ENCODE data around the gene PRKCQ. TPM values are rescaled to one million over a fixed set of nuclear protein-coding genes. Genes with fewer than 3 reads are reported as not detected.

The PRKCQ gene
- total RNA-seq, 3 donors from 2014 or later: 1.5 to 2.2 (median 1.6) TPM

DNA sequence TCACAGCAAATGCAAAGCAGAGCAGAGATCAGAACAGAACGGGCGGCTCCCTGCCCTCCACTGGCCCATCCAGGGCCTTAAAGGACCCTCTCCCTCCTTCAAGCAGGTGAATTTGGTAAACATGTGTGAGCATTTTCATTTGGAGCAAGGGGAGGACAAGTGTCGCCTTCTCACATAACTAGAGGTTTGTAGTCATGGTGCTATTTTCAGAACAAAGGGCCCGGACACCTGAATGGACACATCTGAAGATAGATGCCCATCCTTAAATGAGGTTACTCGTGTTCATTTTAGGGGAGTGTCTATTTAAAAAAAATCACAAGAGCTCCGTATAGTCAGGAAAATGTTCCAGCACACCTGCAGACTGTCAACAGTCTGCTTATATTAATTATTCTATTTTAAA is 153.8 kb downstream of the PRKCQ start:
- ATAC-seq: no peak
- DNase-seq: no peak
- TF ChIP-seq, protein P1, sequence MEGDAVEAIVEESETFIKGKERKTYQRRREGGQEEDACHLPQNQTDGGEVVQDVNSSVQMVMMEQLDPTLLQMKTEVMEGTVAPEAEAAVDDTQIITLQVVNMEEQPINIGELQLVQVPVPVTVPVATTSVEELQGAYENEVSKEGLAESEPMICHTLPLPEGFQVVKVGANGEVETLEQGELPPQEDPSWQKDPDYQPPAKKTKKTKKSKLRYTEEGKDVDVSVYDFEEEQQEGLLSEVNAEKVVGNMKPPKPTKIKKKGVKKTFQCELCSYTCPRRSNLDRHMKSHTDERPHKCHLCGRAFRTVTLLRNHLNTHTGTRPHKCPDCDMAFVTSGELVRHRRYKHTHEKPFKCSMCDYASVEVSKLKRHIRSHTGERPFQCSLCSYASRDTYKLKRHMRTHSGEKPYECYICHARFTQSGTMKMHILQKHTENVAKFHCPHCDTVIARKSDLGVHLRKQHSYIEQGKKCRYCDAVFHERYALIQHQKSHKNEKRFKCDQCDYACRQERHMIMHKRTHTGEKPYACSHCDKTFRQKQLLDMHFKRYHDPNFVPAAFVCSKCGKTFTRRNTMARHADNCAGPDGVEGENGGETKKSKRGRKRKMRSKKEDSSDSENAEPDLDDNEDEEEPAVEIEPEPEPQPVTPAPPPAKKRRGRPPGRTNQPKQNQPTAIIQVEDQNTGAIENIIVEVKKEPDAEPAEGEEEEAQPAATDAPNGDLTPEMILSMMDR (IDR thresholded peaks at IDR 0.05): no peak
- H3K4me1 ChIP-seq (ENCODE audit: low read depth): no peaks in the 10 kb centered on the region
- intact Hi-C loops (cut with DNase I, micrococcal nuclease): no loop called here
- no peak overlapping the region for H3K4me3 ChIP-seq
- no peaks in the 10 kb centered on the region for H3K9me3 ChIP-seq
- no peaks in the 10 kb centered on the region for H3K36me3 ChIP-seq (ENCODE audit: low read depth)

DNA sequence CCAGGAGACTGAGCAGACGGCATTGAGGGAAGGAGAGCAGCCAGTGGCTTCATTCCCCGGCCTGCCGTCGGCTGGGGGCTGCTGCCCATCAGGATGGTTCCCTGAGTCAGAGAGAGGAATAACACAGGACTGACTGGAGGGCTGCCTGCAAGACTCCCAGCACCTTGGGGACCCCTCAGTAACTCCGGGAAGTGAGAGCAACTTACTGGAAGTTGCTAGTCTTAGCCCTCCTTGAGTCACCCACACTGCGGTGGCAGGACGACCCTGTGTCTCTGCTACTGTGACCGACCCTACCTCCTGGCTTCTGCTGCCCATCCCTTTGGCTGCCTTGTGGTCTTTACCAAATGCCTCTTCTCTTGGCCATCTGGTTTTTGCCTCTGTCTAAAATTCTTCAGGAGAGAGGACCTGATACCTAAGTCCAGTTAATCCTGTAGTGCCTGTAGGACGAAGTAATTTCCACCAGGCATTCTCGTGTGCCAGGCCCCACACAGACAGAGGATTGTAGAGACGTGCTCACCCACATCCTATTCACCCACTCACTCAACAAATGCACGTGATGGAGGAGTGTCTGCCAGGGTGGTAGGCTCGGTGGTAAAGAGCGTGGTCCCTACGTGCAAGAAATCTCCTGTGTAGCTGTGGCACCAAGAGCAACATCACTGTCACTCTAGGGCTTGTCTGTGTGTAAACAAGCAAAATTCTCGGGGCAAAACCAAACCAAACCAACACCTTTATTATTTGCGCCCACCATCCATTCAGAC is 156.5 kb downstream of the PRKCQ start:
- Histone ChIP-seq H3K4me1 (ENCODE audit: low read depth) (no peaks in the 10 kb centered on the region), H3K4me3 (no peak overlapping the region), H3K9me3 (no peaks in the 10 kb centered on the region), H3K36me3 (ENCODE audit: low read depth) (no peaks in the 10 kb centered on the region)
- ATAC-seq: no peak
- TF ChIP-seq, protein P1 (IDR thresholded peaks at IDR 0.05): no peak
- DNase-seq: no peak
- intact Hi-C loops (cut with DNase I, micrococcal nuclease): no loop called here

DNA sequence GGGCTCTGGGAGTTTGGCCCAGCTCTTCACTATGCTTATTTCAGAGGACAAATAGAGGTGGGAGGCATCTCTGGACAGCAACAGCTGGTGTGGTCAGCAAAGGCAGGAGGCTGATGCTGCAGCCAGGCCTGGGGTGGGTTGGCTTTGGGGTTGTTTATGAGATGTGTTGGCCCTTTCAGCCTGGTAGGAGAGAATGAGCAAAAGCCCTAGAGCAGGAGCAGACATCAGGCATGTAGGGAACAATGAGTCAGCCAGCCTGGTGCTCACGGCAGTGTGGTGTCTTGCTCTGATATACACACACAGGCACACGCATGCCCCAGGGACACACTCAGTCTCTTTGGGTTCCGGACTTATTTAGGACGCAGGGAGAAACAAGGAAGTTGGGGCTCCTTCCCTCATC is 157.1 kb downstream of the PRKCQ start:
- Histone ChIP-seq H3K4me3 (no peak overlapping the region), H3K4me1 (ENCODE audit: low read depth) (no peaks in the 10 kb centered on the region), H3K36me3 (ENCODE audit: low read depth) (no peaks in the 10 kb centered on the region), H3K9me3 (no peaks in the 10 kb centered on the region)
- TF ChIP-seq, protein P1 (IDR thresholded peaks at IDR 0.05): no peak
- no peak for DNase-seq
- intact Hi-C loops (cut with DNase I, micrococcal nuclease): no loop called here
- no peak for ATAC-seq

DNA sequence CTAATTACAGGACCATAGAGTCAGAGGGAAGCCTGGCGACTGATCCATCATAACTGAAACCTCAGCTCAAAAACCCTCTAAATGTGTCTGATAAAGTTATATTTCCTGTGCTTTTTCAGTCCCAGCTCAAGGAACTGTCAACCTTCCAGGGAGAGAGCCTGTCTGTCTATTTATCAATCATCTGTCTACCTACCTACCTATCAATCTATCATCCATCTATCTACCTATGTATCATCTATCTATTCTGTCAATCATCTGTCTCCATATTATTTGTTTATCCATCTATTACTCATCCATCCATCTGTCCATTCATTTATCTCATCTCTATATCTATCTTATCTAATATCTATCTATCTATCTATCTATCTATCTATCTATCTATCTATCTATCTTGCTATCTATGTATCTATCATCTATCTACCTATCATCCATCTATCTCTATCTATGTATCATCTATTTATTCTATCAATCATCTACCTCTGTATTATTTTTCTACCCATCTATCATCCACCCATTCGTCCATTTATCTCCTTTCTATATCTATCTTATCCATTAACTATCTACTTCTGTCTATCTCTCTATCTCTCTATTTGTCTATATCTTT is 161.4 kb downstream of the PRKCQ start:
- no peaks in the 10 kb centered on the region for H3K4me1 ChIP-seq (ENCODE audit: low read depth)
- no peaks in the 10 kb centered on the region for H3K36me3 ChIP-seq (ENCODE audit: low read depth)
- no peaks in the 10 kb centered on the region for H3K9me3 ChIP-seq
- no peak for DNase-seq
- ATAC-seq: no peak
- no peak overlapping the region for H3K4me3 ChIP-seq
- TF ChIP-seq, protein P1 (IDR thresholded peaks at IDR 0.05): no peak
- intact Hi-C loops (cut with DNase I, micrococcal nuclease): loop anchor here in 1 of 2 donors (5.0 kb wide), 1 partner anchor 259 kb away; no protein-coding TSS in a partner anchor

DNA sequence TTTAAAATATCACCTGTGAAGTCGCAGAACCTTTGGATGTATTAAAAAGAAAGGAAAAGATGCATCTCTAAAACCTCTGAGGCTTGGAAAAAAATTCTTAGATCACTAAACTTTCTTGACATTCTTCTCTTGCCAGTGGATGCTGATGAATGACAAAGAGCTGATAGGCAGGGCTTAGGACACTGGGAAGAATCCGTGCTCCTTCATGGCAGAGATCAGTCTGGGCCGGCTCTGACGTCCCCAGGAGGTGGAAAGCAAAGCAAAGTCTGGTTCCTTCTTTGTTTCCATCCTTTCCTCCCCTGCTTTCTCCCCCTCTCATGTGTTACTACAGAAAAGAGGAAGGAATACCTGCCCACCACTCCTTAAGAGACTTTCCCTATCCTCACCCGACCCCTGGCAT is 161.9 kb downstream of the PRKCQ start:
- TF ChIP-seq, protein P1 (IDR thresholded peaks at IDR 0.05): no peak
- DNase-seq (no peak), ATAC-seq (no peak)
- H3K36me3 ChIP-seq (ENCODE audit: low read depth): no peaks in the 10 kb centered on the region
- H3K4me1 ChIP-seq (ENCODE audit: low read depth): no peaks in the 10 kb centered on the region
- no peak overlapping the region for H3K4me3 ChIP-seq
- no peaks in the 10 kb centered on the region for H3K9me3 ChIP-seq
- intact Hi-C loops (cut with DNase I, micrococcal nuclease): loop anchor here in 1 of 2 donors (5.0 kb wide), 1 partner anchor 259 kb away; no protein-coding TSS in a partner anchor
